ENCODE measurements around the gene CCDC88C.

CCDC88C gene

DNA sequence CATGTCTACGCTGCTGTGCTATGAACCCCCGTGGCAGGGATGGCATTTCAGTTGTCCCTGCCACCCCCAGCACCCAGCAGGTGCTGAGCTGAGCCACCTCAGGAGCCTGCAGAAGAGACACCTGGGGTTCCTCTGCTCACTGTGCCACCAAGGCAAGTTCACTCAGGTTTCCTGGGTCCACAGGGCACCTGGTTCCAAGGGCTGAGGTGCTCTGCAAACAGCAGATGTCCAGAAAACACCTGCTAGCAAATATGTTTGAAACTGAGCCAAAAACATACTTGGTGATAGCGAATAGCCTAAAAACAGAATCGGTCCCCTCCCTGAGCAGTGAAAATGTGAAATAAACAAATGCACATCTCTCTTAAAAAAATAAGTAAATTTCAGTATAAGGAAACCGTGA lies 137.5 kb downstream of the CCDC88C start:
- Histone ChIP-seq H3K27me3 (ENCODE audit: insufficient read depth, low read length) (no peaks in the 10 kb centered on the region), H2AFZ (ENCODE audit: low read length, unreplicated experiment) (no peak overlapping the region), H3K27ac (ENCODE audit: low read depth, low read length) (no peak overlapping the region), H3K36me3 (ENCODE audit: insufficient read depth, low read length) (peaks cover 4% of the 10 kb centered on the region; the same call in 1 of the 2 replicates), H3K4me1 (ENCODE audit: control insufficient read depth, insufficient read depth, low read length, unreplicated experiment) (peaks cover 17% of the 10 kb centered on the region), H3K79me2 (ENCODE audit: control insufficient read depth, insufficient read depth, low read length, unreplicated experiment) (no peaks in the 10 kb centered on the region), H3K4me3 (ENCODE audit: low read depth, low read length) (no peak overlapping the region)

DNA sequence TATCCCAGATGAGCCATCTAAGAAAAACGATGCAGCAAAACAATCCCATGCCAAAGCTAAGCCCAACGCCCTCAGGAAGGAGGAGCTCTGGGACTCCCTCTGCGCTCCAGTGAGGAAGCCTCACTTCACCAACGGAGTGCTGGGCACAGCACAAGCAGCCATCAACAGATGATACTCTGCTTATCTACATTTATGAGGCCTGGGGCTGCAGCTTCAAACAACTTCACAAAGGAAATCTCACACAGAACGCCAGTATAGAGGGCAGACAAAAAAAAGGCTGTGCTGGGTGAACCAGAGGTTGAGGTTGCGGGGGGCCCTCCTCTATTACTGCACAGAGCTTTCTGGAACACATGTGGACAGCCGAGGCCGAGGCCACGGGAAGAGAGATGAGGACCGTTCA lies 138.3 kb downstream of the CCDC88C start:
- Histone ChIP-seq H3K27me3 (ENCODE audit: insufficient read depth, low read length) (no peaks in the 10 kb centered on the region), H3K4me3 (ENCODE audit: low read depth, low read length) (no peak overlapping the region), H3K4me1 (ENCODE audit: control insufficient read depth, insufficient read depth, low read length, unreplicated experiment) (peaks cover 12% of the 10 kb centered on the region), H3K27ac (ENCODE audit: low read depth, low read length) (no peak overlapping the region), H2AFZ (ENCODE audit: low read length, unreplicated experiment) (no peak overlapping the region), H3K79me2 (ENCODE audit: control insufficient read depth, insufficient read depth, low read length, unreplicated experiment) (no peaks in the 10 kb centered on the region), H3K36me3 (ENCODE audit: insufficient read depth, low read length) (peaks cover 4% of the 10 kb centered on the region; the same call in 1 of the 2 replicates)

DNA sequence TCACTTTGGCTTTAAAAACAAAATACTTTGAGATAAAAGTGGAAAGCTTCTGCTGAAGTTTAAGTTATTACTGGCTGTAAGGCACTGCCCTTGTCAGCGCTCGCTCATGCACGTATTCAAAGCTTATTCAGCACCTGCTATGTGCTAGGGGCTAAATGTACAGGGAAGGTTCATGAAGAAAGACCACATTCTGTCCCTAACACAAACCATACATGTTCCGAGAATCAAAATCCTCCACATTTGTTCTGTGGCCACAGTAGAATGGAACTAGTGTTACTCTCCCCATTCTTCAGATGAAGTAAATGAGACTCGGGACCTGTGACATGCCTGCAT lies 139.3 kb downstream of the CCDC88C start:
- H3K4me3 ChIP-seq (ENCODE audit: low read depth, low read length): no peak overlapping the region
- H2AFZ ChIP-seq (ENCODE audit: low read length, unreplicated experiment): no peak overlapping the region
- no peak overlapping the region for H3K27ac ChIP-seq (ENCODE audit: low read depth, low read length)
- no peaks in the 10 kb centered on the region for H3K27me3 ChIP-seq (ENCODE audit: insufficient read depth, low read length)
- H3K4me1 ChIP-seq (ENCODE audit: control insufficient read depth, insufficient read depth, low read length, unreplicated experiment): peaks cover 3% of the 10 kb centered on the region
- no peaks in the 10 kb centered on the region for H3K79me2 ChIP-seq (ENCODE audit: control insufficient read depth, insufficient read depth, low read length, unreplicated experiment)
- H3K36me3 ChIP-seq (ENCODE audit: insufficient read depth, low read length): peaks cover 4% of the 10 kb centered on the region; the same call in 1 of the 2 replicates

DNA sequence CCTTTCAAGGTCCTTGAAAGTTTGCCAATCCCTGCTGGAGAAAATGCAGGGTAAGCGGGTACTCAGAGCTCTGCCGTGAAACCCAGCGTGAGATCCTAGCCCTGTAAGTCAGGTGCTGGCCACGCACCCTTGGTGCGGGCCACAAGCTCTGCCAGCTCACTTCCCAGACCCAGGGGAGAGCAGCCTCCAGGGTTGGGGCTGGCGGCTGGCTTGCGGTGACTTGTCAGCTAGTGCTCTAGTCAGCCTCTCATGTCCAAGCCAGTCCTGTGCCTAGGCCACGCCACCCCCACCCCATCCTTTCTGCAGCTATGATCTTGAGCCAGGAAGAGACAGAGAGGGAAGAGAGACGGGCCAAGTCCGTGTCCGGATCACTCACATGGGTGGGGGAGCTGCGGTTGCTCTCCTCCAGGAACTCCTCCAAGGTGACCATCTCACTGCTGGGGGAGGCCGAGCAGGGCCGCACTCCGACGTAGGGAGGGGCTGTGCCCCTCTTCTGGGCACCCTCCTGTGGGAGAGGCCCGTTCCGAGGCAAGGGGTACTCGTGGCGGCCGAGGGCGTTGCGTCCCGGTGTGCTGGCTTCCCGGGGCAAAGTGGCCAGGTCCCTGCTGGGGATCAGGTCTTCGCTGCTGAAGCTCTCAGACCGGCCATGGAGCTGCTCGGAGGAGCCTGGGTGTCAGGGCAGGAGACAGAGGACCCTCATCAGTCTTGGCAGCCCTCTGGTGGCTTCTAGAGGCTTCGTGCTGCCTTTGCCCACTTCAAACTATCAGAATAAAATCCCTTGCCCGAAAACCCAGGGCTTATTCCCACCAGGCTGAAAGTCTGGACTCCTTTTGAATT lies 139.9 kb downstream of the CCDC88C start:
- H3K79me2 ChIP-seq (ENCODE audit: control insufficient read depth, insufficient read depth, low read length, unreplicated experiment): no peaks in the 10 kb centered on the region
- H2AFZ ChIP-seq (ENCODE audit: low read length, unreplicated experiment): no peak overlapping the region
- H3K4me1 ChIP-seq (ENCODE audit: control insufficient read depth, insufficient read depth, low read length, unreplicated experiment): no peaks in the 10 kb centered on the region
- no peaks in the 10 kb centered on the region for H3K27me3 ChIP-seq (ENCODE audit: insufficient read depth, low read length)
- H3K36me3 ChIP-seq (ENCODE audit: insufficient read depth, low read length): peaks cover 4% of the 10 kb centered on the region; the same call in 1 of the 2 replicates
- H3K27ac ChIP-seq (ENCODE audit: low read depth, low read length): no peak overlapping the region
- no peak overlapping the region for H3K4me3 ChIP-seq (ENCODE audit: low read depth, low read length)

DNA sequence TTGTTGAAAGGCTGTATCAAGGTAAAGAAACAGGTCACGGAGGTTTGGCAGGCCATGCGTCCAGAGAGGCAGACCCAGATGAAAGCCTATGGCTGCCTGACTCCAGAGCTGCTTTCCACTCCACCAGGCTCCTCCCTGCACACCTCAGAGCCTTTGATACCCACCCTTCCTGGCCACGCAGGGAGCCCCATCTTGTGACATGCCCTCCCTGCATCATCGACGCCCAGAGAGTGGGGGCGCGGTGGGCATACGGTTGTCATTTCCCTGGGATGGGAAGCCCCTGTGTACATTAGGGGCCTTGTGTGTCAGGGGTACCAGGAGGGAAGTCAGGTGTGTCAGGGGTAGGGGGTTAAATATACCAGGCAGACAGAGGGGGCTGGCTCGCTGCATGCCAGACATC lies 142.8 kb downstream of the CCDC88C start:
- no peak overlapping the region for H3K27ac ChIP-seq (ENCODE audit: low read depth, low read length)
- no peaks in the 10 kb centered on the region for H3K36me3 ChIP-seq (ENCODE audit: insufficient read depth, low read length)

DNA sequence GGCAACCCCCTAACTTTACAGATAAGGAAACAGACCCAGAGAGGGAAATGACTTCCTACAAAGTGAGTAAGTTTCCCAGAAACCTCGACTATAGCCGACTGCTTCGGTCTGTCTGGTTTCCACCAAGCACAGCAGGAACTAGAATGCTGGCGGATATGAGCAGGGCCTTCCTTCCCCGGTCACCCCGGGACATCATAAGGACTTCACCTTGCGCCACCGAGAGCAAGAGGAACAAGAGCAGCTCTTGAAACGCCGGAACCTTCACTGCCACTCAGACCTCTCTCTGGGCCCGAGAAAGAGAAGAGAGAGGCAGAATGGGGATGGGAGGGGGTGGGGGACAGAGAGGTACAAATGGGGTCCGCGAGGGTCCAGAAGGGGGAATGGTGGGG lies 143.7 kb downstream of the CCDC88C start:
- H3K27me3 ChIP-seq (ENCODE audit: insufficient read depth, low read length): no peaks in the 10 kb centered on the region
- H3K27ac ChIP-seq (ENCODE audit: low read depth, low read length): no peak overlapping the region
- no peaks in the 10 kb centered on the region for H3K36me3 ChIP-seq (ENCODE audit: insufficient read depth, low read length)
- no peaks in the 10 kb centered on the region for H3K79me2 ChIP-seq (ENCODE audit: control insufficient read depth, insufficient read depth, low read length, unreplicated experiment)
- H2AFZ ChIP-seq (ENCODE audit: low read length, unreplicated experiment): no peak overlapping the region
- H3K4me1 ChIP-seq (ENCODE audit: control insufficient read depth, insufficient read depth, low read length, unreplicated experiment): peaks cover 6% of the 10 kb centered on the region
- H3K4me3 ChIP-seq (ENCODE audit: low read depth, low read length): no peak overlapping the region

More for the DNA sequence above, 142.8 kb downstream of the CCDC88C start:
- H3K4me3 ChIP-seq (ENCODE audit: low read depth, low read length): no peak overlapping the region
- H3K27me3 ChIP-seq (ENCODE audit: insufficient read depth, low read length): no peaks in the 10 kb centered on the region
- peaks cover 1% of the 10 kb centered on the region for H3K4me1 ChIP-seq (ENCODE audit: control insufficient read depth, insufficient read depth, low read length, unreplicated experiment)
- H3K79me2 ChIP-seq (ENCODE audit: control insufficient read depth, insufficient read depth, low read length, unreplicated experiment): no peaks in the 10 kb centered on the region
- H2AFZ ChIP-seq (ENCODE audit: low read length, unreplicated experiment): no peak overlapping the region

DNA sequence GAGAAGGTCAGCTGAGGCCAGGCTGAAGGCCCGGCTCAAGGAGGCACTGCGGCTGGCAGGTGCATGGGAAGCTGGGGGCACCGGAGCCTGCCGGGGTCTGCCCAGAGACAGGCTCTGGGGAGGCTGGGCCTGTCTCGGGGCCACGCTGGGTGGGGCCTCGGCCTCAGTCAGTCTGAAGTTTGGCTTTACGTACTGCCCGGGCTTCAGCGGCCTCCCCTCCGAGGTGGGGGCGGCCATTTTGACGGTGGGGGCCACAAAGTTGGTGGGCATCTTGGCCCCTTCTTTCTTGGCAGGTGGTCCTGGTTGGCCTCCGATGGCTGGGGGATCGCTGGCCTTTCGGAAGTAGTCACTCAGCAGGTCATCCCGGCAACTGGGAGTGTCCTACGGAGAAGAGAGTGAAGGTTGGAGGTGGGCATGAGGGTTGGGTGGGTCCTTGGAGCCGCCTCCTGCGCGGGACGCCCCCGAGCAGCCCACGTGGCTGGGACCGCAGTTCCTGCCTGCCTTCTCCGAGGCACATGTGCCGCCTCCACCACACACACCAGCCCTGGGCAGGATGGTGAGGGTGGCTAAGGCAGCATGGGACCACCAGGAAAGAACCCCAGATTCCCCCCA lies 144.2 kb downstream of the CCDC88C start:
- Histone ChIP-seq H3K27me3 (ENCODE audit: insufficient read depth, low read length) (no peaks in the 10 kb centered on the region), H3K36me3 (ENCODE audit: insufficient read depth, low read length) (no peaks in the 10 kb centered on the region), H3K79me2 (ENCODE audit: control insufficient read depth, insufficient read depth, low read length, unreplicated experiment) (no peaks in the 10 kb centered on the region), H3K4me1 (ENCODE audit: control insufficient read depth, insufficient read depth, low read length, unreplicated experiment) (peaks cover 6% of the 10 kb centered on the region), H3K4me3 (ENCODE audit: low read depth, low read length) (no peak overlapping the region), H2AFZ (ENCODE audit: low read length, unreplicated experiment) (no peak overlapping the region), H3K27ac (ENCODE audit: low read depth, low read length) (no peak overlapping the region)

DNA sequence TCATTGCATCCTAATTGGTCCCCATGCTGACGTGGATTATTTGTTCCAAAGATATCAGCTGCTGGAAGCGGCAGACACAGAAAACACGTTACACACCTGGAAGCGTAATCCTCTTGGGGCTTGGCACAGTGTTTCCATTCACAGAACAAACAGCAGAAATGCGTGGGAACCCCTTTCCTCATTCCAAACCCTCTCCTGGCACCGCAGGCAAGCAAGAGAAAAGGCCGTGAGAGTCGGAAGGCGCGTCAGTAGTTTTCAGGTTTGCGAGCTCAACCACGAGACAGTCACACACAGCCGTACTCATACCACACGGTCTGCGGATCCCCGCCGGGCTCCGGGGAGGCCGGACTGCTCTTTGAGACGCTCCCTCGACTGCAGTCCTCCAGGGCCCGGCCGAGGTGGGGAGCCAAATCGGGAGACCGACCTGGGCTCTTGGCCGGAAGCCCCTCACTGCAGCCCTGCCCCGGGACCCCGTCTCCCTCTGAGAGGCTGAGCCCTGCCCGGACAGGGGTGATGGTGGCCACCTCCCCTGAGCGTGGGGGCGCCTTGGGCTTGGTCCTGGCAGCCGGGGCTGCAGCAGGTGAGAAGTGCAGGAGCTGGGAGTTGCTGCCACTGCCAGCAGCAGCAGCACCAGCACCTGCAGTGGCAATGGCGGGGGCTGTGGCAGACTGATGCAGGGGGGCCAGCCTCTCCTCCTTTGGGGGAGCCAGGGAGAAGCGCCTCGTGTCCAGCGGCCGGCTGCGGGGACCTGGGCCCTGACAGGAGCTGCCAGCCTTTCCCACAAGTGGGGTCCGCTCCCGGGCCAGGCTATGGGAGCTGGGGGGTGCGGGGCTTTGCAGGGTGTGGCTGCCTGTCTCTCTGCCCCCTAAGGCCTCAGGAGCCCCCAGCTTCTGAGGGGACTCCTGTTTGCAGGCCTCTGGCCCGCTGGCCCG lies 145.0 kb downstream of the CCDC88C start:
- Histone ChIP-seq H3K27ac (ENCODE audit: low read depth, low read length) (no peak overlapping the region), H3K36me3 (ENCODE audit: insufficient read depth, low read length) (no peaks in the 10 kb centered on the region), H3K4me3 (ENCODE audit: low read depth, low read length) (no peak overlapping the region), H3K27me3 (ENCODE audit: insufficient read depth, low read length) (no peaks in the 10 kb centered on the region), H3K79me2 (ENCODE audit: control insufficient read depth, insufficient read depth, low read length, unreplicated experiment) (no peaks in the 10 kb centered on the region), H3K4me1 (ENCODE audit: control insufficient read depth, insufficient read depth, low read length, unreplicated experiment) (peaks cover 6% of the 10 kb centered on the region), H2AFZ (ENCODE audit: low read length, unreplicated experiment) (no peak overlapping the region)

DNA sequence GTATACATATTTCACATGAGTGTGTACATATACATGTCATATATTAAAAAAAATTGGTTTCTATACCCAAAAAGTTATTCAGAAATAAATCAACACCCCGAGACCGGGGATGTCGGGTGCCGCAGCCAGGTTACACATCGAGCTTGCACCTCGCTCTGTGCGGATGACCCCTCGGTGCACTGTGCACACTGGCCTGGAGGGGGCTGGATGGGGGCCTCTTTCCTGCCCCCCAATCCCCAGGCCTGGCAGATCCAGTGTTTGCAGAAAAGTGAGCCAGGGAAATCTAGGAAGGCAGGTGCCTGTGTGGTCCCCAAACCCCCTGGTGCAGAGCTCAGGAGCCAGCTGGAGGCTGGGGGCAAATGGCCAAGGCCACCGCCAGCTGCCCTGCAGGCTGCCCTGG lies 146.0 kb downstream of the CCDC88C start:
- Histone ChIP-seq H3K27me3 (ENCODE audit: insufficient read depth, low read length) (no peaks in the 10 kb centered on the region), H3K4me3 (ENCODE audit: low read depth, low read length) (no peak overlapping the region), H2AFZ (ENCODE audit: low read length, unreplicated experiment) (no peak overlapping the region), H3K27ac (ENCODE audit: low read depth, low read length) (no peak overlapping the region), H3K36me3 (ENCODE audit: insufficient read depth, low read length) (no peaks in the 10 kb centered on the region), H3K4me1 (ENCODE audit: control insufficient read depth, insufficient read depth, low read length, unreplicated experiment) (peaks cover 6% of the 10 kb centered on the region), H3K79me2 (ENCODE audit: control insufficient read depth, insufficient read depth, low read length, unreplicated experiment) (no peaks in the 10 kb centered on the region)

DNA sequence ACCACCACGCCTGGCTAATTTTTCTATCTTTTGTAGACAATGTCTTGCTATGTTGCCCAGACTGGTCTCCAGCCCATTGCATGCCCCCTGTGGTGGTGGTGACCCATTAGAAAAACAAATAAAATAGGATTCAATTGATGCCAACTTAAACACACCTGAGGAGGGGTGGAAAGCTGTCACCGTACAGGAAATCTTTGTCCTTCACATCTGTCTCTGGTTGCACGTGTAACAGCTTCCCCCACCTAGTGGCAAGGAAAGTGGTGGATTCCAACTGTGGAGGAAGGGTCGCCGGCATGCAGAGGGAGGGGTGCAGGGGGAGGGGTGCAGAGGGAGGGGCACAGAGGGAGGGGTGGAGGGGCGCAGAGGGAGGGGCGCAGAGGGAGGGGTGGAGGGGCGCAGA lies 147.0 kb downstream of the CCDC88C start:
- H2AFZ ChIP-seq (ENCODE audit: low read length, unreplicated experiment): no peak overlapping the region
- H3K79me2 ChIP-seq (ENCODE audit: control insufficient read depth, insufficient read depth, low read length, unreplicated experiment): no peaks in the 10 kb centered on the region
- no peaks in the 10 kb centered on the region for H3K36me3 ChIP-seq (ENCODE audit: insufficient read depth, low read length)
- no peak overlapping the region for H3K4me3 ChIP-seq (ENCODE audit: low read depth, low read length)
- H3K4me1 ChIP-seq (ENCODE audit: control insufficient read depth, insufficient read depth, low read length, unreplicated experiment): peaks cover 6% of the 10 kb centered on the region
- no peak overlapping the region for H3K27ac ChIP-seq (ENCODE audit: low read depth, low read length)
- H3K27me3 ChIP-seq (ENCODE audit: insufficient read depth, low read length): no peaks in the 10 kb centered on the region
